SH-SY5Y (cell line): ENCODE results near the gene WWOX.

Experiments used
- GATA2 ChIP-seq: IDR thresholded peaks from 2 replicates; pipeline ENCODE4 v1.6.1; 2011; ENCODE audit warnings: mild to moderate bottlenecking, low read depth, low read length
- GATA3 ChIP-seq: IDR thresholded peaks from 2 replicates; pipeline ENCODE4 v1.6.1; 2011; ENCODE audit warnings: low read depth, mild to moderate bottlenecking, low read length, moderate library complexity

WWOX gene

DNA sequence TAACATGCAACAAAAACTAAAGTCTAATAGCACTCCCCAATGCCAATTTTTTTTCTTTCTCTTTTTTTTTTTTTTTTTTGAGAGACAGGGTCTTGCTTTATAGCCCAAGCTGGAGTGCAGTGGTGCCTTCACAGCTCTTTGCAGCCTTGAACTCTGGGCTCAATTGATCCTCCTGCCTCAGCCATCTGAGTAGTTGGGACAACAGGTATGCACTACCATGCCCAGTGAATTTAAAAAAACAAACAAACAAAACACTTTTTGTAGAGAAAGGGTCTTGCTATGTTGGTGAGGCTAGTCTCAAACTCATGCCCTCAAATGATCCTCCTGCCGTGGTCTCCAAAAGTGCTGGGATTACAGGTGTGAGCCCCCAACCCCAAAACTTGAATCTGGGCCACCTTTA lies 632.3 kb downstream of the WWOX start:
- no peak for TF ChIP-seq GATA2
- no peak for TF ChIP-seq GATA3

DNA sequence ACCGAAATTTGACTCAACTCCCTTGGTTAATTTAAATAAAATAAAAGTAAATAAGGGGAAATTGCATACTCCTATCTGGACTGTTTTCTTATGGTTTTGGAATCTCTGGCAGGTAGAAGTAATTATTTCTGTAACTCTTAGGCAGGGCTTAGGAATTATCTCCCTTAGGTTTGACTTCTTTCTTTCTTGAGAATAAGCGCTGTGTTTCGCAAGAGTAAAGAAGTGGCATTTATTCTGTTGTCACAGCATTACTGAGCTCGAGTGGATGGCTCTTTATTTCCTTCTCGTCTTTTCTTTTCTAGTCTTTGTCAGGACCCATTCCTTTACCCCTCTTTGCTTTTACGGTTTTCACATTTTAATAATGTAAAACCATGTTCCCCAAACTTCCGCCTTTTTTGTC lies 633.2 kb downstream of the WWOX start:
- TF ChIP-seq GATA2 (no peak), GATA3 (no peak)

DNA sequence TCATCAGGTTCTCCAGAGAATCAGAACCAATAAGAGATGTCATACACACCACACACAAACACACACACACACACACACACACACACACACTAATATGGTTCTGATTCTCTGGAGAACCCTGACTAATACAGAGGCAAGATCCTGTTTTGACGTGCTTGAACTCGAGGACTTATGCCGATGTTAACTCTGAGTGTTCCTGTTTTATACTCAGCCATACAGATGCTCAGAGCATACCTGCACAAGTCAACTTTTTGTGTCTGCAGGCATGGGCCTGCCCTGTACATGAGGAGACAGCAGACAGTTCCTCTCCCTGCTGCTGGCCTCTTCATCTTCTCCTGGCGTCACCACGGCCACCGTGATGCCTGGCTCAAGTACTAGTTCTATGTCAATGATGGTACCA lies 635.9 kb downstream of the WWOX start:
- no peak for TF ChIP-seq GATA3
- TF ChIP-seq GATA2: no peak

DNA sequence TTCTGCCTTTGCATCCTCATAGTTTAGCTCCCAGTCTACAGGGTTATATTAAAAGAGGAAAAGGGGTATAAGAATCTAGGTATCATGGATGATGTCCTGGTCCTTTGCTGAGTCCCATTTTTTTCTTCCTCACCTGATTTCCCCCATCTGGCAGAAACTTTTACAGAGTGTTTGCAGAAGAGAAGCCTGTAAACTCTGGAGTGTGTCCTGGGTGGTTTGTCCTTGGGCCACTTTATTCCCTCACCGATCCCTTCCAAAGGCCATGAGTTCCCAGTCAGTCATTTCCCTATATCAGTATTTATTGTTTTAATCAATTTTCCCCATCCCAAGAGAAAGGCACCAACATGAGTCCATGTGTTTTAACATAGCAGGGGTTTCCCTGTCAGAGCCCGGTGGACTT lies 638.2 kb downstream of the WWOX start:
- no peak for TF ChIP-seq GATA3
- TF ChIP-seq GATA2: no peak

DNA sequence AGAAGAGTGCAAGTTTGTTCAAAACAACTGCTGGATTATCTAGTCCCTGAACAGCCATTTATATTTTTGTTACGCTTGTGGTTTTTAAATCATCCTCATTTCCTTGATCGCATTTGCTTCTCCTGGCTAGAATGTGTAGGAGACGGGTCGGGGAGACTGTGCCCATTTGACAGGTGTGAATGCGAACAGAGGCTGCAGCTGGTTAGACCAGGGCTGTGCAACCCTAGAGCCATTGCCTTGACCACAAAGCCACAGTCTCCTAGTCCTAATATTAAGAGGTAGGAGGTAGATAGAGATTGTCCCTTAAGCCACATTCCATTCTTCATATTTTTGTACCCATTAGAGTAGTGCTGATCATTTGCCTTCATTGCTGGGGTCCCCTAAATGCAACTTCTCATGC lies 639.1 kb downstream of the WWOX start:
- TF ChIP-seq GATA2 (no peak), GATA3 (no peak)

DNA sequence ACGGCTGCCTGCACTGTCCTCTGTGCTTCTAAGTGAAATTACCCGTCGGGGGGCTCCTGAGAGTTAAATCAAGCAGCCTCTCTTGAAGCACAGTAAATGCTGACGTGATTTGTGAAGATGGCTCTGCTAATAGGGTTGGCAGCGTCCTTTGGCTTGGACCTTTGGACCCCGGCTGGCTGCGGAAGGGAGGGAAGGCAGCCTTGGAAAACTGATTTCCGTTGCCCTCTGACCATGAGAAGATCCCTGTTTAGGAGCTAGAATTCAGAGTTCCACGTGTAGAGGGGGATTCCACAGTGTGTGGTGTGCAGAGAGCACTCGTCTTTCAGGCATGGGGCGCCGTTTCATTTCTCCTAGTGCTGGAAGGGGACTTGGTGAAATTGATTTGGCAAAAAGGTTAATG lies 640.8 kb downstream of the WWOX start:
- TF ChIP-seq GATA2 (no peak), GATA3 (no peak)

DNA sequence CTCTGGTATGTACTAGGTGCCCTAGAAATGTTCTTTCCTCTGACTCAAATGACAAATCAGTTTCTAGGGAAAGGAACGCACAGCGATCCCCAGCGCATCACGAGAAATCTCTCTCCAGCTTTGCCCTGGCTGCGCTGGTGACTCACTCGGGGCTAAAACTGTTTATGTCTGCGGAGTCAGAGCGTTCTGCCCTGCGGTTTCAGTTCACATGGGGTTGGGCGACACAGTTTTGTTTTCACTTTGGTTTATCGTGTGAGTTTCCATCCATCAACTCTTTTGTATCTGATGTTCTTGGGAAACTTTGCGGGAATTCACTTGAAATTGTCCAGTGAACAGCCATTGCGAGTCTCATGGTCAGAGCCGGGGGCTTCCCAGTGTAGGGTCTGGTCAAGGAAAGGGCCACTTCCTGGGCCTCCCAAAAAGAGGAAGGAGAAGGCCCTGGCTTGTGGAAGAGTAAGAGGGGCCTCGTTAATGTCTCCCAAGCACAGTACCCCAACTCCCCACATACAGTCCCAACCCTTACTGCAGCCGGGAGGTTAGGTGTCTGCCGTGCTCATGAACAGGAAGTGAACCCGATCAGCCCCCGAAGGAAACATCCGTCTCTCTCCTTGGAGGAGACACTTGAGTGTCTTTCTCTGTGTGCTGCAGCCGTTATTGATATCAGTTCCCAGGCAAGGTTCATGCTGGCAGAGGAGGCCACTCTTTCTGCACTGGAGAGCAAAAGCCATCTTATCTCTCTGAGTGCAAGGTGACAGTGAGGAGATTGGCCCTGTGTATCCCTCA lies 643.2 kb downstream of the WWOX start:
- TF ChIP-seq GATA2 (no peak), GATA3 (no peak)

DNA sequence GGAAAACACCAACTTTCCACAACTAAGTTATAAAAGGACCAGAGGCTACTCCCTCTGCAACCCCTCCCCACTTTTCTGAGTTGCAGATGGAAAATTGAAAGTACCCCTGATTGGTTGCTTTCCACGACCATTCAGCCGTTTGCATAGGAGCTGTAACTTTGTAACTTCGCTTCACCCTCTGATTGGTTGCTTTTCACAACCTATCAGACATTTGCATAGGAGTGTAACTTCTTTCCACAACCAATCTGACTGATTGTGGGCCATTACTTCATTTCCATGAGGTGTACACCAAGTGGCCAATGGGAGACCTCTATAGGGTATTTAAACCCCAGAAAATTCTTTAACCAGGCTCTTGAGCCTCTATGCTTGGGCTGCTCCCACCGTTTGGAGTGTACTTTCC lies 644.1 kb downstream of the WWOX start:
- TF ChIP-seq GATA2 (no peak), GATA3 (no peak)

DNA sequence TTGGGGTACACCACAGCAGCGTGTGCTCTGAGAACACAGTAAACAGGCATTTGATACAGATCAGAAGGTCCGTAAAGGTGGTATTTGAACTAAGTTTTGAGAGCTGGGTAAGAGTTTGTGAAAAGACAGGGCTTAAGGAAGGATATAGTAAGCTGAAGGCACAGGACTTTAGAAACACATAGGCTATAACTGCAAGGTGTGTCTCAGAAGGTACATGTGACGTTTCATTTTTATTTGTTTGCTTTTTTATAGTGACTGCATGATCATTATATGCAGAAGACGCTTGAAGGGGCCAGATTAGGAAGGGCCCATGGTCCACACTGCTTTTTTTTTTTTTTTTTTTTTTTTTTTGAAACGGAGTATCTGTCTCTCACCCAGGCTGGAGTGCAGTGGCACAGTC lies 644.6 kb downstream of the WWOX start:
- no peak for TF ChIP-seq GATA3
- no peak for TF ChIP-seq GATA2

DNA sequence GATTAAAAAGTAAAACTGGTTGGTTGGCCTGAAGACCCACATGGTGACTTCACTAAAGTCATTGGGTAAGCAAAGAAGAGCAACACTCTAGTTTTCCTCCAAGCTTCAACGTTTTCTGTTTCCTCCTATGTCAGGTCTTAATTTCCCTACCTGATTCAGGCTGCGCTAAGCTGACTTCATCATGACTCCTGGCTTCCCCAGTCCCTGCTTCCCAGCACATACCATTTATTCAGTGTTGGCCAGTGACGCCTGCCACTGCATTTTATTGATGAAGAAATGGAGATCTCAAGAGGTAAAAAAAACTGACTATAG lies 645.3 kb downstream of the WWOX start:
- TF ChIP-seq GATA3 (no peak), GATA2 (no peak)

DNA sequence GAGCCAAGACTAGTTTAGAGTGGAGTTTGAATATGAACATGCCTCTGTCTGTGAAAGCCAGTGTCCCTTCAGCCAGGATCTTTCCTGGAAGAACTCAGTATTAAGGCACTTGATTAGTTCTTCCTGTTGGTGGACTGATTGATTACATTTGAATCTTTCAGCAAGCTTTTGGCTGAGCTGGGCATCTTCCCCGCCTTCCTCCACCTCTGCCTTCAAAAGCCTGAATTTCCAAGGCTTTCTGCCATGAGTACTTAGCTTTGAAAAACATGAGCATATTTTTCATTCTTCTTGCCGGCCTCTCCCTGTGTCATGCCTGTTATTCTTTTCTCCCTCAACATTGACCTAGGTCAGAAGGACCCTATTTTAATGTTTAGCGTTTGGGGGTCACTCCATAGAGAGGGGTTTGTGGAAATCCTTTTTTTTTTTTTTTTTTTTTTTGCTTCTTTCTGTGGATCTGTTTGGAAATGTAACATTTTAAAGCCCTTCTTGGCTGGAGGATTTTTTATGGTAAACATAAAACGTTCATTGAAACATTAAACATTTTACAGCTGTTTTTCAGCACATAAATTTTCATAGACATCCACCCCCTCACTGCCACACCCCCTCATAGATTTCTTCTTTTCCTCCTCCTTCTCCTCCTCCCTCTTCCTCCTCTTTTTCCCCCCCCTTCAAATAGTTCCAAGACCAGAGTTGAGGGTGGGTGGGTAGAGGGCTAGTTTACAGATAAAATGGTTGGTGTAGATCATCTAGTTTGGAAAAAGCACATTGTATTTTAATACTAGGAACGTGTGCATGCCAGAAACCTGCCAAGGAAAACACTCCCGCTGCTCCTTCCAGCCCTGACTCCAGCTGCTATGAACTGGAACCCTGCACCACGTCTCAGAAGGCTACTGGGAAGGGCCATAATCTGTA lies 645.9 kb downstream of the WWOX start:
- TF ChIP-seq GATA3: no peak
- TF ChIP-seq GATA2: no peak

DNA sequence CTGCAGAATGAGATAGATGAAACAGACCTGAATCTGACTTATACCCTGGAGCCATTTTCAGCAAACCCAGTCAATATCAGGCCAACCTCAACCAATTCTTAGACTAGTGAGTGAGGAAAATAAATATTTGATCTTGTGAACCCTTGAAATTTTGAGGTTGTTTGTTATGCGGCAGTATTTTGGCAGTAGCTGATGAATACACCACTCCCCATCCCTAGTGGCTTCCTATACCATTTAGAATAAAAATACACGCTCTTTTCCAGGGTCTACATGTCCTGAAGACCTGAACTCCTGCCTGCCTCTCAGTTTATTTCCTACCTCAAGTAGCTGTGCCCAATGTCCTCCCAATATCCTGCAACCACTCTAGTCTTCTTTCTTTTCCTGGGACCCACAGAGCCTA lies 647.3 kb downstream of the WWOX start:
- TF ChIP-seq GATA3 (no peak), GATA2 (no peak)

DNA sequence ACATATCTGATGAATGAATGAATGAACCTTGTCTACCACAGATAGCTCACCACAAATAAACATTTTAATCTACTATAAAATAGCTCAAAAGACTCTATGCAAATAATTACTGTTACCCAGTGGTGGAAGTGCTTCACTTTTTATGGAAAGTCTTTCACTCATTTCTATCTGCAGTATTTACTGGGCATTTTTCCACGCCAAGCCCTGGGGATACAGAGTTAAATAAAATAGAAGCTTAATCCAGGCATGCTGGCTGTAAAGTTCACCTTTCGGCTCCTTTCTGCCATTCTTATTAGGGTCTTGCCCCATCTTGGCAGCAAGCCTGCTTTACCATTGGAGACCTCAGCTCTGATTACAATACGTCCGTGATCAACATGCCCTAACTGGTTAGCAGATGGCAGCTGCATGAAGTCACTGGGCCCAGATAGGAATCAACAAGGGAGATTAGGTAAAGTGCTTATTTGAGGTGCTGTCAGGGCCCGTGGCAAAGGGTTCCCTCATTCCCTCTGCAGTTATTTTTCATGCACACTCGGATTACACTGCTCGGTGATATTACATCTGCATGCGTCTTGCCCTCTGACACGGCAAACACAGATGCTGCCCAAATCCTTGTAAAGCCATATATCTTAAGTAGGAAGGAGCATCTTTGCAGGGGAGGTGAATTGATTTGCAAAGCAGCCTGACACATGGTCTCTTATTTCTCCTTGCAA lies 648.9 kb downstream of the WWOX start:
- peak; percentile 97 for TF ChIP-seq GATA2
- peak; percentile 92 for TF ChIP-seq GATA3

DNA sequence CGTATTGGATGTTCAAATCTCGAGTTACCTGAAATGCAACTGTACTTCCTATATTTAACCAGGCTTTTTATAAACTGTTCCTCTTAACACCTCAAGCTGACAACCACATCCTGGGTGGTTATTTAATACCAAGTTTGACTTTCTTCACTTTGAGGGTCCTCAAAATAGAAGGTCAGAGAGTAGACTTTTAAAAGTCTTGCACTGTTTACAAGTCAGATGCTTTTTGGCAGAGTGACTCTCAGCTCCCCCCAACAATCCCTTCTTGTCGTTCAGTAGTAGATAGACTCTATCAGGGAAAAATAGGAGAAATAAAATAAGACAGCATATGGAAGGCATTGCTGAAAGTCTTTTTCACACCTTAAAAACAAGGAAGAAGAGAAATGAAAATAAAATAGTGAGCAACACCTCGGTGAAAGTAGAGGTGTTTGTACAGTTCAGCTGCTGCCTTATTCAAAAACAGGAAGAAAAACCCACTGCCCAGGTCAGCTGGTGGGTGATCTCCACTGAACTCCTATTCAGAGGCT lies 650.4 kb downstream of the WWOX start:
- TF ChIP-seq GATA2: no peak
- no peak for TF ChIP-seq GATA3

DNA sequence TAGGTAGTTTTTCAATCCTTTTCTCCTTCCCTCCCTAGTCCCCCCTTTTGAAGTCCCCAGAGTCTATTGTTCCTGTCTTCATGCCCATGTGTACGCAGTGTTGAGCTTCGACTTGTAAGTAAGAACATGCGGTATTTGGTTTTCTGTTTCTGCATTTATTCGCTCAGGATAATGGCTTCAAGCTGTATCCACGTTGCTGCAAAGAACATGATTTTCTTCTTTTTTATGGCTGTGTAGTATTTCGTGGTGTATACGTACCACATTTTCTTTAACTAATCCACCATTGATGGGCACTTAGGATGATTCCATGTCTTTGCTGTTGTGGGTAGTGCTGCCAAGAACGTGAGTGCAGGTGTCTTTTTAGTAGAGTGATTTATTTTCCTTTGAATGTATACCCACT lies 651.2 kb downstream of the WWOX start:
- no peak for TF ChIP-seq GATA2
- TF ChIP-seq GATA3: no peak
